Dermis blood vessel endothelial cell (primary cell): ENCODE measurements around the gene STK24. TPM values are rescaled to one million over a fixed set of nuclear protein-coding genes. Genes with fewer than 3 reads are reported as not detected.

Experiments
- DNase-seq: peaks from one replicate; pipeline ENCODE4 v3.0.0; 2010
- total RNA-seq: library from RNA; depleted of rRNA; stranded (reverse); fragments of >200 nt; gene quantifications from 2 replicates; pipeline ENCODE4 v1.2.3, GENCODE V29; 2014

The STK24 gene
- total RNA-seq, 1 donor from 2014 or later, result 40.8 TPM

DNA sequence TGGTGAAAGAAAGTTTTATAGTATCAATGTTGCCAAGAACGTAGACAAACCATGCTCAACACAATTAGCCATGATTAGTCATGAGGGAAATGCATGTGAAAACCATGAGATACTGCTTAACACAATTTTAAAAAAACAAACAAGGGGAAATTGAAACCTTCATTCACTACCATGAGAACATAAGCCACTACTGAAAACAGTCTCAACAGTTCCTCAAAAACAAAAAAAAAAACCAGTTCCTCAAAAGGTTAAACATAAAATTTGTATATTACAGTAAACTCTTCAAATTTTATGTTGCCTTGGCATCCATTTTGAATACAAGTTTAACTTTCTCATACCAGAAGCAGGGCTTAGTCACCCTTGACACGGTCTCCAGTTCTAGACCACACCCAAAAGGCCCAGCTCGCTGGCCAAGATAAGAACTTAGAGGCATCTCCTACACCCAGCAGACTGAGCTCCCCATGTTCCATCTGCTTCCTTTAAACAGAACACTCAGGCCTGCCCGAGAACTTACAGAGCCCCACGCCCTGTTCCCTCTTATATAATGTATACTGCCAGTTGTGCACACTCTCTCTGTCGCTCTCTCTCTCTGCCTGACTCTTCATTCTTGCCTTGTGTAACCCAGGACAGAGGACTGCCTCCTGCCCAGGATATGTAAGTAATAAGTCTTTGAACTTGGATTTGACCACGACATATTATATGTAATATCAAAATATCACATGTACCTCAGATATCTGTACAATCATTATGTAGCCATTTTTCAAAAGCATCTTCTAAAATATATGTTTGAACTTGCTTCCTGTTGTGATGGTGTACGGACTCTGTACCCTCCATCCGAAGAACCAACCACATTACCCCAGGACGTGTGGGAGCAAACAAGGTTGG lies 67.4 kb downstream of the STK24 start:
- peak; percentile 88 for DNase-seq

DNA sequence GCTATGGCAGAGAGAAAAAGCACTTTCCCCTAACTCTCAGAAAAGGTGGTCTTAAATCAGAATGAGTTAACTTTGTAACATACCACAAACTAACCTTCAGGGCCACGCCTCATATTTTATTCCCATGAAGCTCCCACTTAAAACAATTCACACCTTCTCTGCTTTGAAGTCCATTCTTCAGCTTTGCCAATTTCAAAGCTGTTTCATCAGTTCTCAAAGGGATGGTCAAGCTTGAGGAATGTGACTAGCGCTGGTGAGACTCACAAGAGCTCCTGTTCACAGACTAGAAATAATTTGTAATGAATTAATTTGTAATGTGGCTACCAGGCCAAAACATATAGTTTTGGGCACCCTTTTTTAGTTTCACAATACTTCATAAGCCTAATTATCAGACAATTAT lies 68.2 kb downstream of the STK24 start:
- peak; percentile 66 for DNase-seq

DNA sequence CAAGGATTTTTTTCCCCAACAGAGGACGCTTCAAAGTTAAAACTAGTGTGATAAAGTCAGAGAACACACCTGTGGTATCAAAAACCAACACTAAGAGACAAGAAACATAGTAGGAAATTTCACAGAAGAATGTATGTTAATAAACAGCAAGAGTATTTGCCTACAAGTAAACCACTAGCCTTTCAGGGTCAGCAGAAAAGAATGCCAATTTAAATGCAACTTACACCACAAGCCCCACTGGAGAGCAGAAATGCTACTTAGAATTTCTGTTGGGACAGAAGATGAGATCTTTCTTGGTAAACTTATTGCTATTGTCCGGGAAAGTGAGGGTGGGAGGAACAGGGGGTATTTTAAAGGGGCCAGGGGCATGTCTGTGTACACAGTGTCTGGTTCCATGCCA lies 68.6 kb downstream of the STK24 start:
- DNase-seq, result peak; percentile 15

DNA sequence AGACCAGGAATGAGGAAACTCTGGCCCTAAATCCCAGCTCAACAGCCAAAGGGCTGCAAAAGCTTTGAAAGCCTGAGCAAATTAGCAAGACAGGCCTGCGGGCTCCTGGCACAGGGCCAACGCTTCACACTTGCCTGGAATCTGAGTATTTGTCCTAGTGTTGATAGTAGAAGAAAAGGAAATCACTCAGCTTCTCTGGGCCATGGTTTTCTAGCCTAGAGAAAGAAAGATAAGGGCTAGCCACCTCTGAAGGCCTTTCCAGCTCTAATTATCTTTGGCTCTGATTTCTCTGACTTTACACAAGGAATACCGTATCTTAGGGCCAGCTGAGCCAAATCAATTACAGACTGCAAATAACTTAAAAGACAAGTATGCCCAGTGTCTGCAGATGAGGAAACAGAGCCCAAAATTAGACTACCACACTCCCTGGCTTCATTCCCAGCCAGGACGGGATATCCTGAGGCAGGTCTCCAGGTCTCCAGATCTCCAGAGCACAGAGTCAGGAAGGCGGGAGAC lies 69.6 kb downstream of the STK24 start:
- DNase-seq, result peak; percentile 90

DNA sequence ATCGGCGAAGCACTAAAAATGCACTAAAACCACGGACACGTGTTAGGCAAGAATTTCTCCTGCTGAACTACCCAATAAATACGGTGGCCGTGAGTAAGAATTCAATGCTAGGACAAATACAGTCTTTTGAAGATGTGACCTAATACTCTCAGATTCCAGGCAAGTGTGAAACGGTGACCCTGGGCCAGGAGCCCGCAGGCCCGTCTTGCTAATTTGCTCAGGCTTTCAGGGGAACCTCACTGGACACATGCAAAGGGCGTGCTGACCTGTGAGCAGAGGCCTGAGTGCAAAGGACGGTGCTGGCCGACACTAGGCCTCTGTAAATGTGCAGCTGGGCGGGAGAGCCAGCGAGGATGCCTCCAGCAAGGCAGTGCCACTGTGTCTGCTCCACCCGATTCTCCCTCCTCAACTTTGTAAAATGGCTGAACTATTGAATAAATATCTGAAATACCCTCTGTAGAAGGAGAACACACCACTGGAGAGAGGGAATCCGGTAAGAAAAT lies 70.1 kb downstream of the STK24 start:
- no peak for DNase-seq

DNA sequence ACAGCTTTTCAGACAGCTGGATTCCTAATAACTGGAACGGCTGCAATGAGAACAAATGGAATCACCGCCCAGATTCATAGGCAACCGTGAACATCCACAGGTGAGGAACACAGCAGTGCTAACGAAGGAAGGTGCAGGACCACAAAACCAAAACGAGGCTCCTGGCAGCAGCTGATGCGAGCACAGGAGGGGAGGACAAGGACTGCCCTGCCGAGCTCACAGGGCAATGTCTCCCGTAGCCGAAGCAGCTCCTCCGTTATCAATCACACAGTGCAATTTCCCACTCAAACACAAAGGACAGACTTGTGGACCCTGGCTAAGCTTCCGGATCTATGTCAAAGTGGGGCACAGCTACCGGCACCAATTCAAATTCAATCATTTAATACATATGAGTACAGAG lies 70.6 kb downstream of the STK24 start:
- DNase-seq, result no peak

DNA sequence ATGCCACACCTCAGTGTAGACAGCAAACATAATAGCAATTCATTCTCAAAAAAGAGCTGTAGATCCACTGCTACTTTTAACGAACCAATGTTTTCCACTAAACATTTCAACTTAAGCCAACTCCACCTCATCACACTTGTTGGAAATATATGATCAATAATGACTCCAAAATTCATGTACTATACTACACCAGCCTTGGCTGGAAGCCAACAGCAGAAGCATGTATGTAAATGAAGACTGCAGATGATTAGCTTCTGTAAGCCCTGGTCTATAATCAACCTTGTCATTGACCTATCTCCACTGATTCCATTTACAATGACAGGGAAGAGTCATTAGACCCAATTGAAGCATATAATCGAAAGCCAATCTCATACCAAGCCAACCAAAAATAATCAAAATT lies 71.7 kb downstream of the STK24 start:
- DNase-seq, result peak; percentile 26

DNA sequence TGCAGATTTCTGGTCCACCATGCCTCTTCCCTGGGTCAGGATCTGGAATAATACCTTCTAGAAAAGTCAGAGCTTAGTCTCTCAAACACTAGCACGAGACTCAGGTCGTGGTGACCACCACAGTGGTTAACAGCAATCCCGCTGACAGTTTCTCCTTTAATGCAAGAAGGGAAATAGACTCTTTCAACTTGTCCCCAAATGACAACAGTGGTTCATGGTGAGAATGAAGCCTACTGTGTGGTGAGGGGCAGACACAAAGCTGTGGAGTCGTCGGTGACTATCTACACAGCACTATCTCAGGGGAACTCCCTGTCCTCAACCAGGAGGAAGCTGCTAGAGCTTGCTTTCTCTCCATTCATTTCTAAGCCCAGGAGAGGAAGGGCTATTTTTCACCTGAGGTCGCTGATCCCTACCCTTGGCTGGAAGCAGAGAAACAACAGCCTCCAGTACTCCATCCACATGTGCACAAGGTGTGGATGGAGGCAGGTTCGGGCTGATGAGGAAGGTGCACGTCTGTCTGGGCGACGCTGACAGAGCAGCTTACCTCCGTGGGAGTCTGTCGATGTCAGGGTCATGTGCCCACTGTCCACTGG lies 72.4 kb downstream of the STK24 start:
- no peak for DNase-seq

DNA sequence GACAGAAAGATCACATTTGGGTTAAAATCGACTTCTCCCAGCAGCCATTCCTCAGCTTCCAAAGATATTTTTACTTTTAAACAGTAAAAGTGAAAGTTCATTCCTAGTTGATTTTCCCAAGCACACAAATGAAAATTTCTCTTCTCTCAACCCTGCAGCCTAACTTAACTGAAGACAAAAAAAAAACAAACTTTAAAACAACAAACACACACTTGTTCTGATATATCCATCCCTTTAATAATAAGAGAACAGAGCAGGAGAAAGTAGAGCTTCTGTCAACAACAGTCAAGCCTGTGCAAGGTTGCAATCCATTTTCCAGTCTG lies 72.9 kb downstream of the STK24 start:
- no peak for DNase-seq

DNA sequence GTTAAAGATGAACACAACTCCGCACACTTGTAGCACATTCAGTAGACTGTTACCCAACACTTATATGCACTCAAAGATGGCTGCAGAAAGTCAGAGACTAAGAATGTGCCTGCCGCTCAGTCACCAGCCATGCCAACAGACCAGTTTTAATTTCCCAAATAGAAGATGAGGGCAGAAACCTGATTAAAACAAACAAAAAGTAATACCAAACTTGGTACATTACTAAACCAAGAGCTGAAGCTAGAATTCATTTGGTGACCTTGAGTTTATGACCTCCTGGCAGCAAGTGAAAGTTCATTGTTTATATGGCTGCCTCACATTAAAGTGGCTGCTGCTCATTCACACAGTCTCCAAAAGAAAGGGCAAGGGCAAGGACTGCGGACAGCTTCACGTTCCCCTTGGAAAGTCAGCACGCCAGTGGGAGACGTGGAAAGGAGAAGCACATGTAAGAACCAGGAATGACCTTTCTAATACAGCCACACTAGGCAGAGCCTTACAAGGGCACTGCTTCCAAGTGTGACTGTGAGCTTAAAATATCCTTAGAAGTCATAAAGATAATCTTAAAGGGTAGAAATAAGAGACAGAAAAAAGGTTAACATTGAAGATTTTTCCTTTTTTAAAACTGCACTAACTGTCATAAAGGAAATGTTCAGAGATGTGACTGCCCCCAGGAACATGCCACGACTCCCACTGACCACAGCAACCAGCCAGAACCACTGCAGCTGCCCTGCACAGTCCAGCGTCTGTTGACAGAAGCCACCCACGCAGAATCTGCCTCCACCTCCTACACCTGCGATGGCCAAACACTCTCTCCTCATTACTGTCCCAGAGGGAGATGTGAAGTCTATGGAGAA lies 73.5 kb downstream of the STK24 start:
- peak; percentile 21 for DNase-seq

DNA sequence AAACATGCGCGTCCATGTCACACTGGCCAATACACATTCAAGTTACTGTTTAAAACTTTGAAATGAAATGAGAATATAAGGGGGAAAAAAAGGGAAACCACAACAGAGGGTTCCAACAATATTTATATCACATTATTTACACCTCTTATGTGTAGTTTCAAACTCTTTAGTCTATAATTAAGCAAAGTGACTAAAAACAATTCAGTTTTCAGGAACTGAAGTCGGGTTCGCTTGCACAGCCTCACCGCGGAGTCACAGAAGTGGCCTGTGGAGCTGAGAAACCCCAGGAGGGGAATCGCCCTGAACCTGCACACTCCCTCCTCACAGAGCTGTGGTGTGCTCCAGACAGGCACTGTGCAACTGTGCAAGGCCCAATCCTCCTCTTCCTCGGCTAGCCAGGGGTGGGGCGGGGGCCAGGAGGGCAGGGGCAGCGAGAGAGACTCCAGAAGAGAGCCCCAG lies 75.9 kb downstream of the STK24 start:
- DNase-seq, result no peak

DNA sequence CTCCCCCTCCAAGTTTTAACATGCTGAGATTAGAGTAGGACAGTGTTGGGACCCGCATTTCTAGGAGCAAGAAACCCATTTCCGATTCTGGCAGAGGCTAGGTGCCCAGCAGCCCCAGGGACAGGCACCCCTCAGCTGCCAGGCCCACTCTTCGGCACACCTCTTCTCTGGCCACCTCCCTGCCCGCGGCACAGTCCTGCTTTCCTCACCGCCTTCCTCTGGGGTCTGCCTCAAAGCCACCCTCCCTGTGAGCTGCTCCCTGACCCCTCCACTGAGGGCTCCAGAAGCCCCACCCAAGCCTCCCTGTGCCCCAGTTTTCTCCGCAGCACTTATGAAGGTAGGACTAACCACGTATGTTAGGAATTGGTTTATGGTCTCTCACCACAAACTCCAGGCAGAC lies 79.9 kb downstream of the STK24 start:
- no peak for DNase-seq

DNA sequence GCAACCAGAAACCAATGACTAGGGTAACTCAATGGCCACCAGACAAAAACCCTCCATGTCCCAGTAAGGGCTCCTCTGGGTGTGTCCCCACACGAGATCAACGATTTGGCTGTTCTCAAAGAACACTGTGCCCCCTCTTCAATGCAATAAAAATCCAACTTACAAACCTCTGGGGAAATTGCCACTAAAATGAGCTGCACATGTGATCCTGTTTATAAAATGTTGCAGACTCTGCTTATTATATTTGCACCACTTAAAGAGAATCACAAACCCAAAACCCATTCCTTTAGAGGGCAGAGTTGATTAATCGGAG lies 80.5 kb downstream of the STK24 start:
- DNase-seq, result no peak

DNA sequence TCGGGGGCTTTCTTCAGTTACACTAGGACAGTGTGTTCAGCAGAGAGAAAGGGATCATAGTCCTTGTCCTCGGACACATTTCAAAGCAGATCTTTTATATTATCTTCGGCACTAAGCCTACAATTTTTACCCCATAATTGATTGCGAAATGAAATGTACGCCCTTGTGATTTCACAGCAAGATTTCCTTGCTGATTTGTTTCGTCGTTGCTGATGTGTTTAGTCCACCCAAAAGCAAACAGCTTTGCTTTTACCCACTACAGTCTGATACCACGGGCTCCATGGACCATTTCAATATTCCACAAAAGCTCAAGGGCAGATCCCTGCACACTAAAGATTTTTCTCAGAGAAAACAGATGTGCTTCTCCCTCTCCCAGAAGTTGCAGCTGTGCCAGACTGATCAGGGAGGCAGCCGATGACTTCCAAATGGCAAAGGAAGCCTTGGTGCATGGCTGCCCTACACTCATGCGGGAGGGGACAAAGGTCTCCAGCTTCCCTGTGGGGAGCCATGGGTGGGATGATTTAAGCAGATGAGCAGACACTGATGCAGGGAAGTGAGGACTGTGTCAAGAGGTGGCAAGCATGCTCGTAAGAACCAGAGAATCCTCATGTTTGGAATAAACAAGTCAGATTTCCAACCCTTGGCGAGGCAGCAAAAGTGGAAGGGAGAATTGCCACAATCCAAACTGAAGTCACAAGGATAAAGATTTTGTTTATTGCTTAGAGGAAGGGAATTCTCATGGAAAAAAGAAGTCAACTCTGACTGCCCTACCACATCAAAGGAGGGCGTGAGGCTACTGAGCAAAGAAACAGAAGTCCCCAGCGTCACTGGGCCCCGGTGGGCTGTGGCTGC lies 81.1 kb downstream of the STK24 start:
- no peak for DNase-seq

DNA sequence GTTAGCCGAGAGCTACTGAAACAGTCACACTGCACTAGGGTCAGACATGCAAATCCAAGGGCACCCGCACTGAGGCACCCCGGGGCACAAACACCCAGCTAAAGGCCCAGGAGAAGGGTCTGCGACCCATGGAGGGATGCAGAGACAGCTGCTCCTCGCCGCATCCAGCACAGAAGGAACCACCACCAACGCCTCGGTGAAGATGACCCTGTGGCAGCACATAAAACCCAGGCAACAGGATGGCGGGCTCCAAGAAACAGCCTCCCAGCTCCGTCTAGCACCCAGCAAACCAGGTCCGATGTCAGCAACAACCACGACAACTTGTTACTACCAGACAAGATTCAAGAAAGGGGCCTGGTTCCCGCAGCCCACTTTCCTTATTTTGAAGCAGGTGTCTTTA lies 82.1 kb downstream of the STK24 start:
- DNase-seq, result no peak

DNA sequence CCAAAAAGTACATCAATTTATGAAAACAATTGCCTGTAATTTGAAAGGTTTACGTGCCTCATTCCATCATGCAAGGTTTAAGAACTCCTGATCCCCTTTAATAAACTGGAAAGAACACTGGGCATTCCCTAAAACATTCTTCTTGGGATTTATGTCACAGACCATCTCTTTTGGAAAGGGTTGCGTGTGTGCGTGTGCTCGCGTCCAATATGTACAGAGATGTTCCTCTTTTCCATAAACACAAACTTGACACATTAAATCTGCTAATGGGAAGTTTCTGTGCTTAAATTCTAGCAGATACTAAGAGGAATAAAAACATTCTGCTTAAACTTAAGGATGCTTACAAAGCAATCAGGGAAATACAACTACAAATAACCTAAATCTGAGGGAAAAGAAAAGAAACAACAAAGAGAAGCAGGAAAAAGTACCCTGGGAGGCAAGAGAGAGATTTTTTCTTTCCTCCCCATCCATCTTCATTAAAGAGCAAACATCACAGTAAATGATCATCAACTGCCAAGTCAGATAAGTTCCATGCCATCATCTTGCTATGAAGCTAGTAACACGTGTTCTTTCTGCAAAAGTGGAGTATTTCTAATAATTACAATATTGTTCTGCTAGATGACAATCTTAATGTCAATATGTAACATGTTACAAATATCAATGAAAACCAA lies 83.7 kb downstream of the STK24 start:
- no peak for DNase-seq

DNA sequence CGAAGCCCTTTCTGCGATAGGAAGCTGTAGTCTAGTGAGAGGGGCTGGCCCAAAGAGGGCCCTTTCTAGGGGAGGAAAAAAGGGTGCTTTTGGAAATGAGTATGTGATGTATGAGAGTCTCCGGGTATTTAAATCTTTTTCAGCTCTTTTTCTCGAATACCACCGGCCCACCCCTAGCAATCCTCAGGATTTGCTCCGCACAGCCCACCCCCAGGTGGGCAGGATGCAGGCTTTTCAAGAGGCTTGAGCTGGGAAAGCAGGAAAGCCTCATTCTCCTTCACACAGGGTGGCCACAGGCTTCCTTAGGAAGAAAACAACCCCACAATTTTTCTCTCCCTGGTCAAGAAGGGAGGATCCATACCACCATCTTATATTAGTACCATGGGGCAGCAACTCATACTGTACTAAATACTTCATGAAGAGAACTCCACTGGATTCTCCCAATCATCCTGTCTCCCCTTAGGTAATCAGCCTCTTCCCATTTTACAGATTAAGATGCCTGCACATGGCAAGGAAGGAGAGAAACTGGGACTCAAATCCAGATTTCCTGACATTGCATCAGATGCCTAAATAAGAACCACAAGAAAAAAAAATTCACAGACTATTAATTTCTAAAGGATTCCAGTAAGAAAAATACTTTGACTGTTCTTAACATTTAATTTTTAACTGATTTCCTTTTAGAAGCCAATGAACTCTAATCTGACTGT lies 84.4 kb downstream of the STK24 start:
- DNase-seq, result no peak

DNA sequence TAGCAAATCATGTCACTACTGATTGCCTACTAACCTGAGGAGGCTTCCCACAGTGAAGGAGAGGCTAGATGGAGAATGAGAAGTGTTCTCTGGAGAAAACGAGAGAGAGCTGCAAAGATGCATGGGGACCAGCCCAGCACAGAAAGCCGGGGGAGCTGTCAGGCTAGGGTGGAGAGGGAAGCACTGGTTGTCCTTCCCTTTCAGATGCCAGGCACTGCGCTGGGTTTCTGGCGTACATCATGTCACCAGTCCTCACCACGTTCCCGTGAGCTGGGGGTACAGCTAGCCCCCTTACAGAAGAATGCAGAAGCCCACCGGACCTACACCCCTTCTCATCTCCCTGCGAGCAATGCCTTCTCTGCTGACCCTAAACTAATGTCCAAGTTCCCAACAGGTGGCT lies 86.0 kb downstream of the STK24 start:
- DNase-seq, result no peak

DNA sequence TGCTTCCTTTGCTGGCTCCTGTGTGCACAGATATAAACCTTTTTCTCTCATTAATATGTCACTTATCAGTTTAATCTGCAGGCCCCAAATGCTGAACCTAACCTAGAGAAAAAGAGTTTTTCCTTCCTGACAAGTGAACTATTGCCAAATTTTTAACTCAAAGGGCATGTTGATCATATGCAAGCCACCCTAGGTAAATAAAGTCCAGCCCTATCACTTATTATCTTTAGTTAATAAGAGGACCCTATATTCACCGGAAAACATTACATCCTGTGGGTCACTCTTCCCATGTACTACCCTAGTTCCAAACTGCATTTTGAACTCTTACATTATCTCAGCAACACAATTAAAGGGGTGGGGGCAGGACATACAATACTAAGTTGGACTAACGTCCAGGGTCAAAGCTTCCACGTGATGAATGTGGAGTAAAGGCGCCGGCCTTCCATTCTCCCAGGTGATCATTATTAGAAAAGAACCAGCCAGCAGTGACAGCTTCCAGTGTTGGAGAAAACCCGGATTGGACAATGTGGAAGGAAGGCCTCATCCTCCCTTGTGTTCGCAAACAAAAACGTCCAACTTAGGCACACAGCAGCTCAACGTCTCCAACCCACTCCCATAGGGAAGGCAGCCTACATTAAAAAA lies 86.6 kb downstream of the STK24 start:
- DNase-seq, result peak; percentile 41

DNA sequence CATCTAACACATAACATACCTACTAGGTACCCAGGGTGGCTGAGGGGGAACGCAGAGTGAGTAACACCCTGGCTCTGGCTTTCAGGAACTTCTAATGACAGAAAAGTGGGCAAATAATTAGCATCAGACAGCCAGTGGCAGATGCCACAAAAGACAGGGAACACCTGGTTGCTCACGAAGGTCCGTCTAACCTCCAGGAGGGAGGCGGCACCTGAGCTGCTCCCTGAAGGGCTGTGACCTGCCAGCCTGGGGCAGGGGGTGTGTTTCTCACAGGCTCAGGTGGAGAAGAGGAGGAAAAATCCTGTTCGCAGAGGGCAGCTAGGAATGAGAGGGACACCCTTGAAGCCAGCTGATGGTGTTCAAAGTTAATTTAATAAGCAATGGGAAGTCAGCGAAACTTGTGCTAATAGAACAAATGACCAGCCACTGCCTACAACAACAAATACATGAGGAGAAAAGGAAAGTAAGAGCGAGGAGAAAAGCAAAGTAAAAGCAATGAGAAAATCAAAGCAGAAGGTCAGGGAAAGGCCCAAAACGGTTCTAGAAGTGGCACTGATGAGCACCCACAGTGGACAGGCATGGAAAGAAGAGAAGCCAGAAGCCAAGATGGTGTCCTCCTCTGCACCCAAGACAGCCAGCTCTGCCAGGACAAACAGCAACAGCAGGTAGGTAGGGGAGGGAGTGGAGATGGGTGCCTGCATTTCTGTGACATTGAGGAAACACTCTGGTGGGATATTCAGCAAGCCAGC lies 87.3 kb downstream of the STK24 start:
- DNase-seq, result no peak
